ENCODE measurements around the gene DEPP1. TPM values are rescaled to one million over a fixed set of nuclear protein-coding genes. Genes with fewer than 3 reads are reported as not detected.

The DEPP1 gene
- total RNA-seq, 1 experiment from 2014 or later, result 3.8 TPM

DNA sequence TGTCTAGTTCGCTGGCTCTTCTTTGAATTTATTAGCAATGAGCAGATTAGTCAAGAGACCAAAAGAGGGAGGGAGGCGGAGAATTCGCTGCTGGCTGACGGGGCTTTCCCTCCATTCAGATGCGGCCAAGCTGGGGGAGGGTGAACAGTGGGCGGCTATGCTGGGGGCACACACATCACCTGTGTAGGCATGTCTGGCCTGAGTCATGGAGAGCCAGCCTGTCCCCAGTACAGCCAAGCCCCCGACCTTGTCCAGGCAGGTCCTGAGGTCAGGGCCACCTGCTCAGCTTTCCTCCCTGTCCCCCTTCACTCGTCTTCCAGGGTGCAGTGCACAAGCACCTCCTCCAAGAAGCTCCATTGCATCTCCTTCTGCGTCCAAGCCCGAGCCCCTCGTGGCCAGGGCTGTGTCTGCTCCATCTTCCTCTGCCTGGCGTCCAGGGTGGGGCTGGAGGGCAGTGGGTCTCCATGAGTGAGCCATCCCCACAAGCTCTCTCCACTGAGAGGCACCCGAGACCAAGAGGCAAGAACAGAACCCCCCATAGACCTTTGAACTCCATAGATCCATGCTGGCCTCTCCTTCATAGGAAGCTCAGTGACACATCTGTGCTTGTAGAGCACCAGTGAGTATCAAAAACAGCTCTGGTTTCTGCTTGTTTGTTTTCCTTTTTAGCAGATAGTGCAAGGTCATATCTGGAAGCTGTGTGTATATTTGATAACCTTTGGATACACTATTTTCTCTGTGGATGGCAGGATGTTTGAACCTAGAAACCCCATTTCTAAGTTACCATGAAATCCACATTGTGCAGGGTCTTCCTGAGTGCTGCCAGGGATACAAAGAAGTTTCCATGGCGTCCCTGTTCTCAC is 1.9 kb upstream of the DEPP1 start:
- H3K27me3 ChIP-seq (ENCODE audit: insufficient read depth, low read length), result no peaks in the 10 kb centered on the region
- POLR2A ChIA-PET, result interaction anchor here (0.8 to 1.0 kb wide), 3 partner anchors 14 to 26 kb away, joined by 3 to 6 read pairs (median 4); no protein-coding TSS in a partner anchor

More for the DNA sequence above, 1.9 kb upstream of the DEPP1 start:
- no TSS peak for BruUV-seq (replicated peaks)
- peaks cover 48 to 65% of the 10 kb centered on the region in 2 experiments for H3K4me1 ChIP-seq (ENCODE audit: control insufficient read depth in 1 of 2, insufficient read depth in 2 of 2, low read length in 2 of 2)
- H2AFZ ChIP-seq (ENCODE audit: low read depth, low read length, poor library complexity, severe bottlenecking), result peak overlapping the region; percentile 14
- ATAC-seq (no peak), DNase-seq (ENCODE audit: low read depth, low spot score) (no peak)
- no peaks in the 10 kb centered on the region for H3K9me2 ChIP-seq (ENCODE audit: insufficient read depth)
- no peaks in the 10 kb centered on the region for H3K9me3 ChIP-seq (ENCODE audit: control insufficient read depth in 1 of 2, insufficient read depth in 1 of 2, low read depth in 1 of 2, low read length in 2 of 2)
- no peak for TF ChIP-seq EZH2 (IDR thresholded peaks at IDR 0.05)
- no peak for TF ChIP-seq TCF7L2 (IDR thresholded peaks at IDR 0.05; ENCODE audit: borderline replicate concordance, extremely low read depth, insufficient read depth, insufficient read length)
- no peak for TF ChIP-seq ZFX (IDR thresholded peaks at IDR 0.05)
- TF ChIP-seq SRF (IDR thresholded peaks at IDR 0.05; ENCODE audit: low read depth), result no peak
- TF ChIP-seq, protein P1, sequence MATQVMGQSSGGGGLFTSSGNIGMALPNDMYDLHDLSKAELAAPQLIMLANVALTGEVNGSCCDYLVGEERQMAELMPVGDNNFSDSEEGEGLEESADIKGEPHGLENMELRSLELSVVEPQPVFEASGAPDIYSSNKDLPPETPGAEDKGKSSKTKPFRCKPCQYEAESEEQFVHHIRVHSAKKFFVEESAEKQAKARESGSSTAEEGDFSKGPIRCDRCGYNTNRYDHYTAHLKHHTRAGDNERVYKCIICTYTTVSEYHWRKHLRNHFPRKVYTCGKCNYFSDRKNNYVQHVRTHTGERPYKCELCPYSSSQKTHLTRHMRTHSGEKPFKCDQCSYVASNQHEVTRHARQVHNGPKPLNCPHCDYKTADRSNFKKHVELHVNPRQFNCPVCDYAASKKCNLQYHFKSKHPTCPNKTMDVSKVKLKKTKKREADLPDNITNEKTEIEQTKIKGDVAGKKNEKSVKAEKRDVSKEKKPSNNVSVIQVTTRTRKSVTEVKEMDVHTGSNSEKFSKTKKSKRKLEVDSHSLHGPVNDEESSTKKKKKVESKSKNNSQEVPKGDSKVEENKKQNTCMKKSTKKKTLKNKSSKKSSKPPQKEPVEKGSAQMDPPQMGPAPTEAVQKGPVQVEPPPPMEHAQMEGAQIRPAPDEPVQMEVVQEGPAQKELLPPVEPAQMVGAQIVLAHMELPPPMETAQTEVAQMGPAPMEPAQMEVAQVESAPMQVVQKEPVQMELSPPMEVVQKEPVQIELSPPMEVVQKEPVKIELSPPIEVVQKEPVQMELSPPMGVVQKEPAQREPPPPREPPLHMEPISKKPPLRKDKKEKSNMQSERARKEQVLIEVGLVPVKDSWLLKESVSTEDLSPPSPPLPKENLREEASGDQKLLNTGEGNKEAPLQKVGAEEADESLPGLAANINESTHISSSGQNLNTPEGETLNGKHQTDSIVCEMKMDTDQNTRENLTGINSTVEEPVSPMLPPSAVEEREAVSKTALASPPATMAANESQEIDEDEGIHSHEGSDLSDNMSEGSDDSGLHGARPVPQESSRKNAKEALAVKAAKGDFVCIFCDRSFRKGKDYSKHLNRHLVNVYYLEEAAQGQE (IDR thresholded peaks at IDR 0.05; ENCODE audit: low read depth), result no peak
- ChIA-PET RAD21 (ENCODE audit: low non-redundant PET in 1 of 2, low total read pairs in 2 of 2, uncharacterized antibody in 2 of 2, unreplicated experiment in 2 of 2) (interaction anchor here in 1 of 2 experiments (0.8 kb wide), 1 partner anchor 48 kb away, joined by 3 read pairs; no protein-coding TSS in a partner anchor), CTCF (interaction anchor here (1.4 to 3.1 kb wide), 2 partner anchors 21 to 48 kb away, joined by 3 to 14 read pairs; no protein-coding TSS in a partner anchor)
- H3K9ac ChIP-seq (ENCODE audit: low read length), result peak overlapping the region; percentile 50
- H3K4me3 ChIP-seq (replicated peaks in 1 of 2; ENCODE audit: low read depth in 1 of 2, low read length in 2 of 2), result peak overlapping the region in 1 of 2 experiments; percentile 27; a peak in 2 of 4 replicates
- H3K36me3 ChIP-seq (ENCODE audit: control insufficient read depth in 1 of 2, insufficient read depth in 2 of 2, low read length in 2 of 2), result no peaks in the 10 kb centered on the region
- H3K4me2 ChIP-seq (ENCODE audit: low read length), result peak overlapping the region; percentile 89
- no peaks in the 10 kb centered on the region for H3K79me2 ChIP-seq (ENCODE audit: insufficient read depth, low read length)
- H3K27ac ChIP-seq (ENCODE audit: low read depth, low read length), result peak overlapping the region; percentile 80
- no peaks in the 10 kb centered on the region for H4K20me1 ChIP-seq (ENCODE audit: insufficient read depth)
- intact Hi-C loops (cut with micrococcal nuclease), result no loop called here
